ENCODE measurements around the gene CD247.

- no peak for TF ChIP-seq CTCF (IDR thresholded peaks at IDR 0.05; ENCODE audit: low read depth, low read length)
- no peak for TF ChIP-seq POLR2A (IDR thresholded peaks at IDR 0.05; ENCODE audit: extremely low read depth, insufficient read length)
- TF ChIP-seq MAX (IDR thresholded peaks at IDR 0.05; ENCODE audit: low read depth, low read length): no peak
These were observed 65.8 kb downstream of the CD247 start for GRCh38 chr1:167452483-167452882.

All from NB4 (cell line).